Hepatocyte (in vitro differentiated cells): ENCODE measurements around the gene PTGES2.

Experiments used
- CTCF ChIP-seq: fragments of 200-600 bp; sonication (generic); IDR thresholded peaks from 2 replicates; pipeline ENCODE4 v1.5.1; 2016; ENCODE audit warnings: antibody characterized with exemption, mild to moderate bottlenecking; ENCODE audit not compliant: poor library complexity
- EZH2 ChIP-seq: fragments of 200-600 bp; sonication (generic); IDR thresholded peaks from 2 replicates; pipeline ENCODE4 v1.6.1; 2016; ENCODE audit warnings: antibody characterized with exemption, mild to moderate bottlenecking, borderline replicate concordance

GRCh38 chr9:128107468-128108268, 19.9 kb downstream of the PTGES2 start:
- TF ChIP-seq CTCF (no peak), EZH2 (no peak)
